Measurements from ENCODE around the gene SCAMP2.

Gene SCAMP2

DNA sequence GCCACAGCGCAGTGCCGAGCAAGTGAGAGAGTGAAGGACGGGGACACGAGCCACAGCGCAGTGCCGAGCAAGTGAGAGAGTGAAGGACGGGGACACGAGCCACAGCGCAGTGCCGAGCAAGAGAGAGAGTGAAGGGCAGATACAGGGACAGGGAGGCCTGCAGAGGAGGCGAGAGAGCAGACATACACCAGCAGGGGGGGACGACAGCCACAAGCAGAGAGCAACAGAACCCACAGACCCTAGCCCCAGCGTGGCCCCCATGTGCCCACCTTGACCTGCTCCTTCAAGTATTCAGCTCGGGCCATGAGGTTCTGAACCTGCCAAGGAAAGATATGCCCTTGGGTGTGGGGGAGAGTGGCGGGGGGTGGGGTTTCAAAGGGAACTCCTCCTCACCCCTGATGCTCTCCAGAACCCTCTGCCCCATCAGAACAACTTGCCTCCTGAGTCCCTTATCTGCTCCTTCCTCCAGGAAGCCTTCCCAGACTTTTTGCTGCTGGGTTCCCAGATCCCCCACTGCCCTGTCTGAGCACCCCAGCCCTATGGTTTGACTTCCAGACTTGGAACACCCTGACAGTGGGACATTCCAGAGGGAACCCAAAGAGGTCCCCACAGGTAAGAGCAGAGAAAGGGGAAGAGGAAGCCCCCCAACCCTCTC is 35.6 kb downstream of the SCAMP2 start:
- DNase-seq: no peak

- DNase-seq: no peak
Measured at GRCh38 chr15:74836846-74837245, 36.3 kb downstream of the SCAMP2 start.

DNA sequence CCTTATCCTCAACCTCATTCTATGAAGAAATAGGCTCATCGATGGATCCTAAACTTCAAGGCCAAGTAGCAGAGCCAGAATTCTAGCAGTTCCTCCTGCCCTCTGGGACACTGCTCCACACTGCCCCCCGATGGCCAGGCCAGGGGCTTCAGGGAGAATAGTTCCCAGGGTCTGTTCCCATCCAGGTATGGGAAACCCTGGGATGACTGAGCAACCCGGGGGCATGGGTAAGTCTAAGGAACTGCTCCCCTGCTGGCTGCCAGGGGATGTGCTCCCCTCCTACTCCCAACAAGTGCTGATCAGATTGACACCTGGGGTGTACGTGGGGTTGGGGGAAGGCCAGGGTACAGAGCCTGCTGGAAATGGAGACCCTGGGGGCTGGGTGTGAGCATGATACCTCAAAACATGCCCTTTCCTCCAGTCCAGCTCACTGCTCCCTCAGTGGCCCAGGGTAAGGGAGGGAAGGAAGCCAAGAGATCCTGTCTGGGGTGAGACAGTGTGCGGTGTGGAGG is 37.8 kb downstream of the SCAMP2 start:
- DNase-seq: peak; percentile 60

DNA sequence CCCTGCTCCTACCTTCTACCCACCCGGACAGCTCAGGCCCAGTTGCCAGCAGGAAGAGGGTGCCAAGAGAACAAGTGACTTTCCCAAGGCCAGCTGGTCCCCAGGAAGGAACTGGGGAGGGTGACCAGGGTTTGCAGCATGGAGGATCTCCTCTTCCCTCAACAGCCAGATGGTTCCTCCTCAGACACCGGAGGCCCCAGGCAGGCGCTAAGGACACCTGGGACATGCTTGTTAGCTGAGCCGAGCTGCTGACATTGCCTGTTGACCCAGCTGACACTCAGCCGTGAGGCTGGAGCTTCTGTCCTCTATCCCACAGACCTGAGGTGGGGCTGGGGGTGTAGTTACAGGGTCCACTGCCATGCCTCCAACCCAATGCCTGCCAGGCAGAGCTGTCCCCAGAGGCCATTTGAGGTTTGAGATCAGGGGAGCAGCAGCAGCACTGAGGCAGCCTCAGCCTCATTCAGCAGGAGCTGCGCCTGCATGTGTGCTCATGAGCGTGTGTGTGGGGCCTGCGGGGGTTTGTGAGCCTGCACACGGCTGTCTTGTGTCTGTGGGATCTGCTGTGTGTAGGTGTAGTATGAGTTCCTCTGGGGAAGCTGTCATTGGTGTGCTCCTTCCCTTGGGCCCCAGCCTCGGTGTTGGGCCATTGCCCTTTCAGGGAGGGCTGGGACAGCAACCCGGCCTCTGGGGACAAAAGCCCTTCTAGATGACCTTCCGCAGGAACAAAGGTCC is 39.6 kb downstream of the SCAMP2 start:
- no peak for DNase-seq

GRCh38 chr15:74832826-74833225 is 40.3 kb downstream of the SCAMP2 start:
- DNase-seq: no peak

GRCh38 chr15:74831813-74832495 is 41.2 kb downstream of the SCAMP2 start:
- DNase-seq: no peak

DNA sequence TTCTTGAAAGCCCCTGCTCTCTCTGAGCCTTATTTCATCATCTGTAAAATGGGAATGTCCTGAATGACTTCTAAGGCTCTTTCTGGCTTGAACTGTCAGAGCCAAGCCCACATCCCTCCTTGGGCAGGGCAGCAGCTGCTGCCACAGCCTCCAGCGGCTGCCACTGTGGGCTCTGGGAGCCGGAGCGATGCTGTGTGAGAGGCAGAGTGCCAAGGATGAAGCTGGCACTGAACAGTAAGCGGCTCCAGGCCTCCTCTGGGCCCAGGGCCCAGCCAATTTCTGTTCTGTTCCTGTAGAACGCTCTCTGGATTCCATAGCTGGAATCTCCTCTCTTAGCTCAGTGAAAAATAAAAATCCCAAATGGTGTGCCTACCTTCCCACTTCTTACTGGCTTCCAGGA is 42.3 kb downstream of the SCAMP2 start:
- DNase-seq: no peak

DNA sequence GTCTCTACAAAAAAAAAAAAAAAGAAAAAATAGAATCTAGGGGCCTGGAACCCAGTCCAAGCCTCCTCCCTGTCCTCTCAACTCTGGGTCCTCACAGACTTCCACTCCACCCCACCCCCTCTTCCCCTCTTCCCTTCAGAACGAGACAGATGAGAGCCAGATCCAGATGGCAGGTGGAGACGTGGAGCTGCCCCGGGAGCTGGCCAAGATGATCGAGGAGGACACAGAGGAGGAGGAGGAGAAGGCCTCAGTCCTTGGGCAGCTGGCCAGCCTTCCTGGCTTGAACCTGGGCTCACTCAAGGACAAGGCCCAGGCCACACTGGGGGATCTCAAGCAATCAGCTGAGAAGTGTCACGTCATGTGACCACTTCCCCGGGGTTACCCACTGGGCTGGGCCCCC is 43.2 kb downstream of the SCAMP2 start:
- DNase-seq: no peak

GRCh38 chr15:74829486-74829885 is 43.7 kb downstream of the SCAMP2 start:
- DNase-seq: no peak

- DNase-seq: no peak
Measured at GRCh38 chr15:74828835-74829234, 44.3 kb downstream of the SCAMP2 start.

DNA sequence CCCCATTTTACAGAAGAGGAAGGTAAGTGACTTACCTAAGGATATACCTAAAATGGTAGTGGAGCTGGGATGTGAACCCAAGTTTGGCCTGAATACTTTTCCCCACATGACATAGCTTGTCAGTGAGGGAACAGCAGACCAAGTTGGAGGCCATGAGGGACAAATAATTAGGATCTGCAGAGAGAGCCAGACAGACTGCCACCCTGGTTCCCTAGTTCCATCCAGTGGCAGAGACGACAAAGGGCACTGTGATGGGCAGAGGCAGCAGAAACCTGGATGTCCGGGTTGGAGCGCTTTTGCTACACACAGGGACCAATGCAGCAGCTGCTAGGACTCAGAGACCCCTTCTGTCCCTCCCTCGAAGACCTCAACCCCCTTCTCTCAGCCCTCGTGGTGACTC is 45.6 kb downstream of the SCAMP2 start:
- DNase-seq: no peak

DNA sequence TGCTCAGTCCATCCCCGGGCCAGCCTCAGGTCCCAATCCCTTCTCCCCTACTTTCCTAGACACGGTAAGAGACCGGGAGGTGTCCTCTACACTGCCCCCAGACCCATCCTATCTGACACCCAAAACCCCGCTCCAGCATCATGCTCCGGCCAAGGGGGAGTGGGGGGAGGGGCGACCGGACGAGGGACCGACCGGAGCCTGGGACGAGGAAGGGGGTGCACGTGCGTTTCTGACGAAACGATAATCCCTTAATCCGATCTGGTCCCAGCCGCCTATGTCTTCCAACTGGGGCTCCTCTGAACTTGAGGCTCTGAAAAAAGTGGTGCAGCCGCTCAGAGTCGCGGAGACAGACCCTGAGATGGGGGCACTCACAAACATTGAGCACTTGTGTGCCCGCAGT is 46.2 kb downstream of the SCAMP2 start:
- no peak for DNase-seq

DNA sequence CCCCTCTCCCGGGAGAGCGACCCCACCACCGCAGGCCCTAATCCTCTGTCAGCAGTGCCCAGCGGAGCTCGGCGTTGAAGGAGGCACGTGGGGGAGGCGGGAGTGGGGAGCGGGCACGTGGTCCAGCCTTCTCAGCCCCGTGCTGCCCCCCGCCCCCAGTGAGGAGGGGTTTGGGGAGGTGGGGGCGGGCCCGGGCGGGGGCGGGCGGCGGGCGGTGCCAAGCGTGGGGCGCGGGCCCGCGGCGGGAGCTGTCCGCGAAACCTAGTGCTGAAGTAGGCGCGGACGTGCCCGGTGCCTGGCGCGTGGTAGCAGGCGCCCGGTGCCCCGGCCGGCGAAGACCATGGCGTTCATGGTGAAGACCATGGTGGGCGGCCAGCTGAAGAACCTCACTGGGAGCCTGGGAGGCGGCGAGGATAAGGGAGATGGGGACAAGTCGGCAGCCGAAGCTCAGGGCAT is 46.8 kb downstream of the SCAMP2 start, which contains the start of gene CPLX3:
TSS of gene CPLX3 (plus strand) at position 264 of the 456 bp plus-strand sequence. CDS start at position 341, 77 bp downstream.
- DNase-seq: no peak

- no peak for DNase-seq
Measured at GRCh38 chr15:74825866-74826265, 47.3 kb downstream of the SCAMP2 start.

GRCh38 chr15:74824976-74825375 is 48.2 kb downstream of the SCAMP2 start:
- DNase-seq: no peak

- DNase-seq: no peak
Measured at GRCh38 chr15:74823324-74823723, 49.8 kb downstream of the SCAMP2 start.

GRCh38 chr15:74822233-74822632 is 50.9 kb downstream of the SCAMP2 start:
- DNase-seq: no peak

DNA sequence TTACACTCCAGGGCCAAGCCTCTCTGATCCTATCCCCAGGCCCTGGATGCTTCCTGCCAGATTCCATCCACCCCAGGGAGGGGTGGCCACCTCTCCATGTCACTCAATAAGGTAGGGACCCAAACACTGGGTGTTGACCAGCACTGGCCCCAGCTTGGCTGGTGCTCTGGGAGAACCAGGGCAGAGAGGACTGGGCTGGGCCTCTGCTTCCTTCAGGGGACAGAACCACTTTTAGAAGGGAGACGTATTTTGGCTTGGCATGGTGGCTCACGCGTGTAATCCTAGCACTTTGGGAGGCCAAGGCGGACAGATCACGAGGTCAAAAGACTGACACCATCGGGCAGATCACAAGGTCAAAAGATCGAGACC is 51.4 kb downstream of the SCAMP2 start:
- DNase-seq: no peak

GRCh38 chr15:74821091-74821789 is 51.9 kb downstream of the SCAMP2 start:
- peak; percentile 98 for DNase-seq

DNA sequence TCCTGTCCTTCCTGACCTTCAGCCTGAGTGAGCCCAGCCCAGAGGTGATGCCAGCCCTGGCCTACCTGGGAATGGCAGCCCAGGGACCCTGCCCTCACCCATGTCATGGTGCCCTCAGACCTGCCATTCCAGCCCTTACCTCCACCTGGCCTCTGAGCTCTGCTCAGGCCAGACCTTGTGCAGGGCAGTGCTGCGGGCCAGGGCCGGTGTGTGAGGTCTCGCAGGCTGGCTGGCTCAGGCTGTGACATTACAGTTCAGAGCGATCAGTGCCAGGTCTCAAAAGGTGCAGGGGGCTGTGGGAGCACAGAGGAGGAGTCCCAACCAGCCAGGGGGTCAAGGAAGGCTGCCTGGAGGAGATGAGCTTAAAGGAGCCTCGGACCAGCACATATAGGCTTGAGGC is 53.1 kb downstream of the SCAMP2 start:
- DNase-seq: no peak

GRCh38 chr15:74817370-74817737 is 55.8 kb downstream of the SCAMP2 start:
- DNase-seq: no peak

DNA sequence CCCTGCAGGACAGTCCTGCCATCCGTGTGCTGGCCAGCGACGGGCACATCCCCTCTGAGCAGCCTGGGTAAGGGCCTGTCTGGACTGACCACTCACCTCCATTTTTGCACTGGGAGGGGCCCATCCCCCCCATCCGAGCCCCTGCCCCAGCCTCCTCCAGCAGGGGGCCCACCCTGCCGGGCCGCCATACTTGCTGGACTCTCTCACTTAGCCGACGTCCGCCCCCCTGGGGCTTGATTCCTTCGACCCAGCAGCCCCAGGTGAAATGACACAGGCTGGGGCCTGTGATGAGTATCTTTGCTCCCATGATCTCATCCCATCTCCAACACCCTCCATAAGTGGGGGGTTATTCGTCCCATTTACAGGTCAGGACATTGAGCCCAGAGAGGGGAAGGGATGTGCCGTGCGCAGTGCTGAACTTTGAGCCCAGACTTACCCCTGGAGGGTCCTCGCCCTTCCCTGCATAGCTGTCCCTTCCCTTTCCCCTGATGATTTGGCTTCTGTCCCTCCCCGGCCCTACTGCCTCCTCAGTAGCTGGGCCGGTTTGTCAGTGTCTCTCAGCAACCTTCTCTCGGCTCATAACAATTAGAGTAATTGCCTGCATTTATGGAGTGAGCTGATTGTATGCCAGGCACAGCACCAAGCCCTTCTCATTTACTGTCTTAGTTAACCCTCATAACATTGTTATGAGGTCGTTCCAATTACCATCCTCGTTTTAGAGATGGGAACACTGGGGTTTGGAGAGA is 56.4 kb downstream of the SCAMP2 start:
- DNase-seq: no peak

All from NCI-H526 treated with DMSO at 0.1 percent for 48 hours (cell line).